ENCODE data around the gene HOXA4. TPM values are rescaled to one million over a fixed set of nuclear protein-coding genes. Genes with fewer than 3 reads are reported as not detected.

Gene HOXA4
- polyA plus RNA-seq, 4 donors = 22.0 to 26.2 (median 23.3) TPM

GRCh38 chr7:27097686-27098577, 32.6 kb downstream of the HOXA4 start:
- peak in 1 of 4 donors; percentile 51 for DNase-seq (ENCODE audit: low read depth in 4 of 4, low spot score in 3 of 4)

- DNase-seq (ENCODE audit: low read depth in 4 of 4, low spot score in 3 of 4) = peak in 1 of 4 donors; percentile 32
Measured at GRCh38 chr7:27096768-27097514, 33.6 kb downstream of the HOXA4 start.

- peak in 2 of 4 donors; percentile 80 to 86 for DNase-seq (ENCODE audit: low read depth in 4 of 4, low spot score in 3 of 4)
Measured at GRCh38 chr7:27095897-27096767, 34.4 kb downstream of the HOXA4 start, which contains the start of gene HOXA1. Gene HOXA1 (minus strand): TSS chr7:27096000. CDS start chr7:27095912, 88 bp downstream.

GRCh38 chr7:27095050-27095896, 35.3 kb downstream of the HOXA4 start:
- DNase-seq (ENCODE audit: low read depth in 4 of 4, low spot score in 3 of 4) = peak in 1 of 4 donors; percentile 29

GRCh38 chr7:27094304-27095049, 36.1 kb downstream of the HOXA4 start:
- no peak for DNase-seq (ENCODE audit: low read depth in 4 of 4, low spot score in 3 of 4)

GRCh38 chr7:27093184-27093895, 37.2 kb downstream of the HOXA4 start:
- DNase-seq (ENCODE audit: low read depth in 4 of 4, low spot score in 3 of 4) = no peak

GRCh38 chr7:27092819-27093110, 37.8 kb downstream of the HOXA4 start:
- no peak for DNase-seq (ENCODE audit: low read depth in 4 of 4, low spot score in 3 of 4)

GRCh38 chr7:27091941-27092818, 38.4 kb downstream of the HOXA4 start:
- DNase-seq (ENCODE audit: low read depth in 4 of 4, low spot score in 3 of 4) = peak in 1 of 4 donors; percentile 53

GRCh38 chr7:27091105-27091504, 39.5 kb downstream of the HOXA4 start:
- DNase-seq (ENCODE audit: low read depth in 4 of 4, low spot score in 3 of 4) = no peak

GRCh38 chr7:27088002-27088922, 42.3 kb downstream of the HOXA4 start:
- DNase-seq (ENCODE audit: low read depth in 4 of 4, low spot score in 3 of 4) = no peak

- DNase-seq (ENCODE audit: low read depth in 4 of 4, low spot score in 3 of 4) = no peak
Measured at GRCh38 chr7:27083646-27084045, 46.9 kb downstream of the HOXA4 start.

- no peak for DNase-seq (ENCODE audit: low read depth in 4 of 4, low spot score in 3 of 4)
Measured at GRCh38 chr7:27082171-27082570, 48.4 kb downstream of the HOXA4 start.

- no peak for DNase-seq (ENCODE audit: low read depth in 4 of 4, low spot score in 3 of 4)
Measured at GRCh38 chr7:27080844-27081436, 49.6 kb downstream of the HOXA4 start.

- DNase-seq (ENCODE audit: low read depth in 4 of 4, low spot score in 3 of 4) = no peak
Measured at GRCh38 chr7:27079234-27079975, 51.2 kb downstream of the HOXA4 start.

GRCh38 chr7:27078616-27079233, 51.8 kb downstream of the HOXA4 start:
- DNase-seq (ENCODE audit: low read depth in 4 of 4, low spot score in 3 of 4) = no peak
